ENCODE measurements around the gene TNS2. TPM values are rescaled to one million over a fixed set of nuclear protein-coding genes. Genes with fewer than 3 reads are reported as not detected.

The TNS2 gene
- total and polyA plus RNA-seq, 9 of the 15 experiments (the other 6 are each of a cell fraction or from before 2014, with no cell fraction given): 0.28 to 3.1 (median 1.2) TPM; not detected in 1

GRCh38 chr12:53079226-53080117 is 29.6 kb downstream of the TNS2 start, which contains the start of gene SPRYD3 (continued):
- no peak for TF ChIP-seq EZH2 (IDR thresholded peaks at IDR 0.05; ENCODE audit: borderline replicate concordance, low read depth, low read length)
- TF ChIP-seq TGIF2 (CRISPR knock-in tag; IDR thresholded peaks at IDR 0.05): no peak
- TF ChIP-seq ZNF175 (CRISPR knock-in tag; IDR thresholded peaks at IDR 0.05; ENCODE audit: low read depth): no peak
- TF ChIP-seq SP1 (CRISPR knock-in tag; IDR thresholded peaks at IDR 0.05): peak; percentile 87
- TF ChIP-seq NR2C1 (IDR thresholded peaks at IDR 0.05): no peak
- no peak for TF ChIP-seq NR2C1 (tag; IDR thresholded peaks at IDR 0.05)
- TF ChIP-seq RFX1 (IDR thresholded peaks at IDR 0.05): peak; percentile 57; the same call in 1 of the 2 replicates
- no peak for TF ChIP-seq BCLAF1 (IDR thresholded peaks at IDR 0.05; ENCODE audit: borderline replicate concordance in 1 of 2, control insufficient read depth in 1 of 2, low read depth in 2 of 2, low read length in 1 of 2)
- no peak for TF ChIP-seq NFIX (CRISPR knock-in tag; IDR thresholded peaks at IDR 0.05; ENCODE audit: low read depth)
- TF ChIP-seq, protein P1, sequence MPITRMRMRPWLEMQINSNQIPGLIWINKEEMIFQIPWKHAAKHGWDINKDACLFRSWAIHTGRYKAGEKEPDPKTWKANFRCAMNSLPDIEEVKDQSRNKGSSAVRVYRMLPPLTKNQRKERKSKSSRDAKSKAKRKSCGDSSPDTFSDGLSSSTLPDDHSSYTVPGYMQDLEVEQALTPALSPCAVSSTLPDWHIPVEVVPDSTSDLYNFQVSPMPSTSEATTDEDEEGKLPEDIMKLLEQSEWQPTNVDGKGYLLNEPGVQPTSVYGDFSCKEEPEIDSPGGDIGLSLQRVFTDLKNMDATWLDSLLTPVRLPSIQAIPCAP (CRISPR knock-in tag; IDR thresholded peaks at IDR 0.05; ENCODE audit: borderline replicate concordance): no peak
- no peak for TF ChIP-seq NR2F6 (CRISPR knock-in tag; IDR thresholded peaks at IDR 0.05)
- TF ChIP-seq E4F1 (CRISPR knock-in tag; IDR thresholded peaks at IDR 0.05; ENCODE audit: borderline replicate concordance): no peak
- TF ChIP-seq ZNF124 (CRISPR knock-in tag; IDR thresholded peaks at IDR 0.05): no peak
- TF ChIP-seq, protein P2, sequence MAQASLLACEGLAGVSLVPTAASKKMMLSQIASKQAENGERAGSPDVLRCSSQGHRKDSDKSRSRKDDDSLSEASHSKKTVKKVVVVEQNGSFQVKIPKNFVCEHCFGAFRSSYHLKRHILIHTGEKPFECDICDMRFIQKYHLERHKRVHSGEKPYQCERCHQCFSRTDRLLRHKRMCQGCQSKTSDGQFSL (CRISPR knock-in tag; IDR thresholded peaks at IDR 0.05): no peak
- TF ChIP-seq, protein P2 (tag; IDR thresholded peaks at IDR 0.05): no peak
- TF ChIP-seq, protein P3, sequence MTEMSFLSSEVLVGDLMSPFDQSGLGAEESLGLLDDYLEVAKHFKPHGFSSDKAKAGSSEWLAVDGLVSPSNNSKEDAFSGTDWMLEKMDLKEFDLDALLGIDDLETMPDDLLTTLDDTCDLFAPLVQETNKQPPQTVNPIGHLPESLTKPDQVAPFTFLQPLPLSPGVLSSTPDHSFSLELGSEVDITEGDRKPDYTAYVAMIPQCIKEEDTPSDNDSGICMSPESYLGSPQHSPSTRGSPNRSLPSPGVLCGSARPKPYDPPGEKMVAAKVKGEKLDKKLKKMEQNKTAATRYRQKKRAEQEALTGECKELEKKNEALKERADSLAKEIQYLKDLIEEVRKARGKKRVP (CRISPR knock-in tag; IDR thresholded peaks at IDR 0.05): no peak
- TF ChIP-seq ZBTB2 (IDR thresholded peaks at IDR 0.05): no peak
